ENCODE data around the gene FLT4. TPM values are rescaled to one million over a fixed set of nuclear protein-coding genes. Genes with fewer than 3 reads are reported as not detected.

The FLT4 gene
- polyA plus RNA-seq, 1 donor from 2014 or later, result 0.04 TPM

- Histone ChIP-seq H3K27me3 (ENCODE audit: insufficient read depth, low read depth, low read length) (peaks cover 28% of the 10 kb centered on the region), H3K9me3 (ENCODE audit: low read length) (no peaks in the 10 kb centered on the region), H2AFZ (ENCODE audit: low read depth, low read length) (no peak overlapping the region), H3F3A (ENCODE audit: insufficient read depth, low read length, poor library complexity, severe bottlenecking) (no peaks in the 10 kb centered on the region), H3K4me2 (ENCODE audit: low read length) (no peak overlapping the region), H4K20me1 (ENCODE audit: insufficient read depth) (no peaks in the 10 kb centered on the region), H3K36me3 (ENCODE audit: insufficient read depth, low read length) (no peaks in the 10 kb centered on the region), H3K79me2 (replicated peaks; ENCODE audit: insufficient read depth, low read length) (no peaks in the 10 kb centered on the region), H3K9me2 (ENCODE audit: insufficient read depth, low read length) (no peaks in the 10 kb centered on the region), H3K27ac (ENCODE audit: low read length) (no peak overlapping the region), H3K4me3 (ENCODE audit: low read length) (no peak overlapping the region), H3K9ac (ENCODE audit: low read length) (no peak overlapping the region)
- TF ChIP-seq RAD21 (conservative IDR thresholded peaks at IDR 0.05) (no peak), MXI1 (conservative IDR thresholded peaks at IDR 0.05; ENCODE audit: poor library complexity, severe bottlenecking) (no peak), EP300 (conservative IDR thresholded peaks at IDR 0.05; ENCODE audit: poor library complexity, severe bottlenecking) (no peak)
These were observed 54.4 kb downstream of the FLT4 start for GRCh38 chr5:180595046-180595379.

DNA sequence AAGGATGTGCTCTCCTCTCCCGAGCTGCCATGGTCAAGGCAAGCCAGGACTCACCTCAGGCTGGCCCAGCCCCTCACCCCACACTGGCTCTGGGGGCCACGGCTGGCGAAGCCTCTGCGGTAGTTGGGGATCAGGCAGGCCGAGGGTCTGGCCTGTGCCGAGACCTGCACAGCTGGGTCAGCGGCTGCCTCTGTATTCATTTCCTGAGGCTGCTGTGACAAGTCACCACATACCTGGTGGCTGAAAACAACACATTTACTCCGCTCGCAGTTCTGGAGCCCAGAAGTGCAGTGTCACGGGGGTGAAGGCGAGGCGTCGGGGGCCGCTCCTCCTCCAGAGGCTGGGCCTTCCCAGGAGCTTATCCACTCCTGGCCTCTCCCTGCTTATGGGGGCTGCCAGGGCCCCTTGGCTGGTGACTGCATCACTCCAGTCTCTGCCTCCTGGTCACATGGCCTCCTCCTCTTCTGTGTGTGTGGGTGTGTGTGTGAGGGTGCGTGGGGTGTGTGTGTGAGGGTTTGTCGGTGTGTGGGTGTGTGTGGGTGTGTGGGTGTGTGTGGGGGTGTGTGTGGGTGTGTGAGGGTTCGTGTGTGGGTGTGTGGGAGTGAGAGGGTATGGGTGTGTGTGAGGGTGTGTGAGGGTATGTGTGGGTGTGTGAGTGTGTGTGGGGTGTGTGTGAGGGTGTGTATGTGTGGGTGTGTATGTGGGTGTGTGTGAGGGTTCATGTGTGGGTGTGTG is 54.9 kb downstream of the FLT4 start:
- Histone ChIP-seq H3K4me3 (ENCODE audit: low read length) (no peak overlapping the region), H3K36me3 (ENCODE audit: insufficient read depth, low read length) (no peaks in the 10 kb centered on the region), H3K9ac (ENCODE audit: low read length) (no peak overlapping the region), H4K20me1 (ENCODE audit: insufficient read depth) (no peaks in the 10 kb centered on the region), H3K9me2 (ENCODE audit: insufficient read depth, low read length) (no peaks in the 10 kb centered on the region), H3K4me2 (ENCODE audit: low read length) (no peak overlapping the region), H3K9me3 (ENCODE audit: low read length) (no peaks in the 10 kb centered on the region), H3K79me2 (replicated peaks; ENCODE audit: insufficient read depth, low read length) (no peaks in the 10 kb centered on the region), H3K27ac (ENCODE audit: low read length) (no peak overlapping the region), H3K27me3 (ENCODE audit: insufficient read depth, low read depth, low read length) (peaks cover 34% of the 10 kb centered on the region), H3F3A (ENCODE audit: insufficient read depth, low read length, poor library complexity, severe bottlenecking) (no peaks in the 10 kb centered on the region), H2AFZ (ENCODE audit: low read depth, low read length) (no peak overlapping the region)
- TF ChIP-seq TAF1 (IDR thresholded peaks at IDR 0.05; ENCODE audit: low read depth), result no peak
- TF ChIP-seq RAD21 (conservative IDR thresholded peaks at IDR 0.05), result no peak
- TF ChIP-seq, protein P1, sequence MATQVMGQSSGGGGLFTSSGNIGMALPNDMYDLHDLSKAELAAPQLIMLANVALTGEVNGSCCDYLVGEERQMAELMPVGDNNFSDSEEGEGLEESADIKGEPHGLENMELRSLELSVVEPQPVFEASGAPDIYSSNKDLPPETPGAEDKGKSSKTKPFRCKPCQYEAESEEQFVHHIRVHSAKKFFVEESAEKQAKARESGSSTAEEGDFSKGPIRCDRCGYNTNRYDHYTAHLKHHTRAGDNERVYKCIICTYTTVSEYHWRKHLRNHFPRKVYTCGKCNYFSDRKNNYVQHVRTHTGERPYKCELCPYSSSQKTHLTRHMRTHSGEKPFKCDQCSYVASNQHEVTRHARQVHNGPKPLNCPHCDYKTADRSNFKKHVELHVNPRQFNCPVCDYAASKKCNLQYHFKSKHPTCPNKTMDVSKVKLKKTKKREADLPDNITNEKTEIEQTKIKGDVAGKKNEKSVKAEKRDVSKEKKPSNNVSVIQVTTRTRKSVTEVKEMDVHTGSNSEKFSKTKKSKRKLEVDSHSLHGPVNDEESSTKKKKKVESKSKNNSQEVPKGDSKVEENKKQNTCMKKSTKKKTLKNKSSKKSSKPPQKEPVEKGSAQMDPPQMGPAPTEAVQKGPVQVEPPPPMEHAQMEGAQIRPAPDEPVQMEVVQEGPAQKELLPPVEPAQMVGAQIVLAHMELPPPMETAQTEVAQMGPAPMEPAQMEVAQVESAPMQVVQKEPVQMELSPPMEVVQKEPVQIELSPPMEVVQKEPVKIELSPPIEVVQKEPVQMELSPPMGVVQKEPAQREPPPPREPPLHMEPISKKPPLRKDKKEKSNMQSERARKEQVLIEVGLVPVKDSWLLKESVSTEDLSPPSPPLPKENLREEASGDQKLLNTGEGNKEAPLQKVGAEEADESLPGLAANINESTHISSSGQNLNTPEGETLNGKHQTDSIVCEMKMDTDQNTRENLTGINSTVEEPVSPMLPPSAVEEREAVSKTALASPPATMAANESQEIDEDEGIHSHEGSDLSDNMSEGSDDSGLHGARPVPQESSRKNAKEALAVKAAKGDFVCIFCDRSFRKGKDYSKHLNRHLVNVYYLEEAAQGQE (IDR thresholded peaks at IDR 0.05; ENCODE audit: borderline replicate concordance), result no peak
- no peak for TF ChIP-seq SMC3 (conservative IDR thresholded peaks at IDR 0.05; ENCODE audit: poor library complexity)
- no peak for TF ChIP-seq MXI1 (conservative IDR thresholded peaks at IDR 0.05; ENCODE audit: poor library complexity, severe bottlenecking)
- no peak for TF ChIP-seq CTCF (IDR thresholded peaks at IDR 0.05; ENCODE audit: poor library complexity, severe bottlenecking)
- TF ChIP-seq POLR2AphosphoS5 (IDR thresholded peaks at IDR 0.05), result no peak
- no peak for TF ChIP-seq EP300 (conservative IDR thresholded peaks at IDR 0.05; ENCODE audit: poor library complexity, severe bottlenecking)
- no peak for TF ChIP-seq EZH2 (IDR thresholded peaks at IDR 0.05; ENCODE audit: borderline replicate concordance, insufficient read depth, low read length, poor library complexity, severe bottlenecking)
